GM18505 (cell line): ENCODE results near the gene GAL3ST2.

ENCODE experiments used
- ATAC-seq: cut with Tn5 transposase; IDR thresholded peaks from one replicate; pipeline ENCODE4 v1.9.1; 2021; ENCODE audit not compliant: unreplicated experiment
- POLR2A ChIP-seq: IDR thresholded peaks from 4 replicates; pipeline ENCODE4 v1.6.1; 2011; ENCODE audit warnings: borderline replicate concordance; ENCODE audit not compliant: insufficient read depth, insufficient read length; ENCODE audit errors: extremely low read depth

GAL3ST2 gene

GRCh38 chr2:241768850-241769249 lies 7.8 kb upstream of the GAL3ST2 start:
- TF ChIP-seq POLR2A, result no peak
- ATAC-seq, result no peak

GRCh38 chr2:241769819-241770184 lies 6.8 kb upstream of the GAL3ST2 start:
- no peak for ATAC-seq
- no peak for TF ChIP-seq POLR2A

GRCh38 chr2:241770185-241770935 lies 6.3 kb upstream of the GAL3ST2 start:
- no peak for ATAC-seq
- TF ChIP-seq POLR2A, result no peak

GRCh38 chr2:241770936-241771285 lies 5.7 kb upstream of the GAL3ST2 start:
- TF ChIP-seq POLR2A, result no peak
- ATAC-seq, result no peak

GRCh38 chr2:241771286-241772062 lies 5.1 kb upstream of the GAL3ST2 start:
- ATAC-seq, result no peak
- no peak for TF ChIP-seq POLR2A

GRCh38 chr2:241772063-241772499 lies 4.5 kb upstream of the GAL3ST2 start:
- TF ChIP-seq POLR2A, result no peak
- ATAC-seq, result no peak

- no peak for ATAC-seq
- no peak for TF ChIP-seq POLR2A
These were observed 2.9 kb upstream of the GAL3ST2 start for GRCh38 chr2:241773511-241774418.

- no peak for ATAC-seq
- no peak for TF ChIP-seq POLR2A
These were observed 2.0 kb upstream of the GAL3ST2 start for GRCh38 chr2:241774419-241775222.

GRCh38 chr2:241775223-241776177 lies 1.1 kb upstream of the GAL3ST2 start:
- TF ChIP-seq POLR2A, result no peak
- ATAC-seq, result no peak

- ATAC-seq, result no peak
- no peak for TF ChIP-seq POLR2A
These were observed 606 bp downstream of the GAL3ST2 start for GRCh38 chr2:241777170-241777685.
